ENCODE results near the gene FXYD7. TPM values are rescaled to one million over a fixed set of nuclear protein-coding genes. Genes with fewer than 3 reads are reported as not detected.
"Not testable (repeated sequence)": the region's sequence is repeated elsewhere in the genome, so short reads cannot be mapped to it uniquely, and the experiment has no call there.

FXYD7 gene
- total RNA-seq, 2 donors from 2014 or later: not detected

DNA sequence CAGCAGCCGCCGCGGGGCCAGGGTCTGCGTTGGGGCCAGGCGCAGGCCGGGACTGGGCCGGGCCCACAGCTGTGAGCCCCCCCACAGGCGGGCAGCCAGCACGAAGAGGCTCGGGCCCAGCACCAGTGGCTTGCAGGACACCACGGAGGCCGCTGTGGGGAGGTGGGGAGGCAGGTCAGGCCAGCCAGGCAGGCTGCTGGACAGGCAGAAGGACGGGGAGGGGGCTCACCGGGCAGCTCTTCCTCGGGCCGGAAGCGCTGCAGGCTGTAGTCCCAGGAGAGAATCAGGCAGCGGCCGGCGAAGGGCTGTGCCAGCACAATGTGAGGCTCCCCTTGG, 16.5 kb upstream of the FXYD7 start:
- DNase-seq (ENCODE audit: low spot score) (no peak), ATAC-seq (no peak)
- no peaks in the 10 kb centered on the region for H3K36me3 Mint-ChIP-seq
- no peaks in the 10 kb centered on the region for H3K9me3 Mint-ChIP-seq
- H3K27ac Mint-ChIP-seq: no peak overlapping the region
- H3K4me3 Mint-ChIP-seq: no peak overlapping the region
- H3K4me1 Mint-ChIP-seq (ENCODE audit: low read depth in 2 of 2): peaks cover 10 to 15% of the 10 kb centered on the region in 2 donors
- H3K27me3 Mint-ChIP-seq: no peaks in the 10 kb centered on the region

DNA sequence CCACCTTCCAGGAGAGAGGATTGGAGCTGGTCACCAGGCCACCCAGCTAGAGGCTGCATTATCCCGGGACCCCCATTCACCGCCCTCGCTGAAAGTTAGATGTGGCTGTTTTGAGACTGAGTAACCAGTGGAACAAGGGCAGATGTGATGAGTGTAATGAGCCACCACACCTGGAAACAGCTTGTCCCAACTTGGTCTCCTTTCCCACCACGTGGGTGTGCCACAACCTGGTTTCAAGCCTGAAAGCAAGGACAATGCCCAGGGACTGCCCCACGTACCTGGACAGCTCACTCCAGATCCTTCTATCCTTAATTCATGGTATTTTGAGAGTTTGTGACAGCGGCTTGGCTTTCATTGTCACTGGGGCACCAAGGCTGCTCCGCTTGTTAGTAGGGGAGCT, 15.2 kb upstream of the FXYD7 start:
- Mint-ChIP-seq H3K9me3 (peaks cover 6% of the 10 kb centered on the region), H3K4me1 (ENCODE audit: low read depth in 2 of 2) (peaks cover 10 to 20% of the 10 kb centered on the region in 2 donors), H3K27me3 (no peaks in the 10 kb centered on the region), H3K4me3 (no peak overlapping the region), H3K27ac (no peak overlapping the region), H3K36me3 (no peaks in the 10 kb centered on the region)
- DNase-seq (ENCODE audit: low spot score) (no peak), ATAC-seq (no peak)

DNA sequence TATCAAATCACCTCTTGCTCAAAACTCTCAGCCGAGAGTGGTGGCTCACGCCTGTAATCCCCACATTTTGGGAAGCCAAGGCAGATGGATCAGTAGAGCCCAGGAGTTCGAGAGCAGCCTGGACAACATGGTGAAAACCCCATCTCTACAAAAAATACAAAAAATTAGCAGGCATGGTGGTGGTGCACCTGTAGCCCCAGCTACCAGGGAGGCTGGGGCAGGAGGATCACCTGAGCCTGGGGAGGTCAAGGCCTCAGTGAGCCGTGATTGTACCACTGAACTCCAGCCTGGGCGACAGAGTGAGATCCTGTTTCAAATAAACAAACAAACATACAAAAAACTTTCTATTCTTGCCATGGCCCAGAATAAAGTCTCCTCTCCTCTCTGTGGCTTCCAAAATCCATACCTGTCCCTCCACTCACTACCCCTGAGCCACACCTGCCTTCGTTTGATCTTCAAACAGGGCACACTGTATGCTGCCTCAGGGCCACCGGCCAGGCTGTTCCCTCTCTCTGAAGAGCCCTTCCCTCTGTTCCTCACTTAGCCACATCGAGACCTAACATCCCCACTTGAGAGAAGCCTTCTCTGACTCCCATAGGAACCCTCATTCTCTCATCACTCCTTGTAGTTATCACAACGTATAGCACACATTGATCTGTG, 14.5 kb upstream of the FXYD7 start:
- H3K4me1 Mint-ChIP-seq (ENCODE audit: low read depth in 2 of 2): peaks cover 10 to 21% of the 10 kb centered on the region in 2 donors
- H3K9me3 Mint-ChIP-seq: peaks cover 6% of the 10 kb centered on the region
- no peaks in the 10 kb centered on the region for H3K36me3 Mint-ChIP-seq
- DNase-seq (ENCODE audit: low spot score): no peak
- no peak overlapping the region for H3K4me3 Mint-ChIP-seq
- ATAC-seq: no peak
- H3K27me3 Mint-ChIP-seq: no peaks in the 10 kb centered on the region
- no peak overlapping the region for H3K27ac Mint-ChIP-seq

DNA sequence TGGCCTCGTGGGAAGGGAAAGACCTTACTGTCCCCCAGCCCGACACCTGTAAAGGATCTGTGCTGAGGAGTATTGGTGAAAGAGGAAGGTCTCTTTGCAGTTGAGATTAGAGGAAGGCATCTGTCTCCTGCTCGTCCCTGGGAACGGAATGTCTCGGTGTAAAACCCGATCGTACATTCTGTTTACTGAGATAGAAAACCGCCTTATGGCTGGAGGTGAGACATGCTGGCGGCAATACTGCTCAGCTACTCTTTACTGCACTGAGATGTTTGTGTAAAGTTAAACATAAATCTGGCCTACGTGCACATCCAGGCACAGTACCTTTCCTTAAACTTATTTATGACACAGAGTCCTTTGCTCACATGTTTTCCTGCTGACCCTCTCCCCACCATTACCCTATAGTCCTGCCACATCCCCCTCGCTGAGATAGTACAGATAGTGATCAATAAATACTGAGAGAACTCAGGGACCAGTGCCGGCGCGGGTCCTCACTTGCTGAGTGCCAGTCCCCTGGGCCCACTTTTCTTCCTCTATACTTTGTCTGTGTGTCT, 13.3 kb upstream of the FXYD7 start:
- DNase-seq (ENCODE audit: low spot score); H3K27ac Mint-ChIP-seq; ATAC-seq; H3K9me3 Mint-ChIP-seq; H3K27me3 Mint-ChIP-seq; H3K36me3 Mint-ChIP-seq; H3K4me3 Mint-ChIP-seq: not testable (repeated sequence)
- peaks cover 0 to 11% of the 10 kb centered on the region in 2 donors for H3K4me1 Mint-ChIP-seq (ENCODE audit: low read depth in 2 of 2)

DNA sequence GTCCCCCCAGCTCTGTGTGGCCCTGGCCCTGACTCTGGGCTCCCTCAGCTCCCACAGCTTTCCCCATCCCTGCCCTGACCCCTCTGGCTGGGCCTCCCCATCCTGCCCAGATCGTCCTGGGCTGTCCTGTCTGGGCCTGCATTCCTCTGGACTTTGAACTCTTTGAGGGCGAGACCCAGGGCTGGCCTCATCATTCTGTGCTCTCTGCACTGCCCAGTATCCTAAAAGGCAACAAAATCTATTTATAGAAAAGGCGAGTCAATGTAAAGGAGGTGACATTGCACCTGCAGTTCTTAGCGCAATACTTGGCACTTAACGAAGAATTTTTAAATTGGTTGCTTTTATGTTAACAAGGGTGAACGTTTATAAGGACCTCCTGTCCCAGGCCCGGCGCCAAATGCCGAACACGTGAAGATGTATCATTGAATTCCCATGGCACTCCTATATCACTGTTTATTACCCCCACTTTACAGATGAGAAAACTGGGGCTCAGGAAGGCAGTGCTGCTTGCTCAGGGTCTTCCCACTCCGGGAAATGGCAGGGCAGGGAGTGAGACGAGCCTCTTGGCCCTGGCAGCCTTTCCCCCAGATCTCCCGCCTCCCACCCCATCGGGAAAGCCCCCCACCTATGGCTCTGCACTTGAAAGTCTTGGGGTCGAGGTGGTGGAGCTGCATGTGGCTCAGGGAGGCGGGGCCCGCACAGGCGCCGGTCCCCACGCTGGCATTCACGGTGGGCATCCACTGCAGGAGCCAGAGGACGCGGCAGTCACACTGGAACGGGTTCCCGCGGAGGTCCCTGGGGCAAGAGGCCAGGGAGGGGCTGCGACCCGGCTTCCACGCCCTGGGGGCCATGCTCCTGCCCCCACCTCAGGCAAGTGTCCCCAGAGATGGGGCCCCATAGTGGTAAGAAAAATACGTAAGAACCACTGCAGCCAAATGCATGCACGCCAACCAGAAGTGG, 12.0 kb upstream of the FXYD7 start:
- H3K4me1 Mint-ChIP-seq (ENCODE audit: low read depth in 2 of 2): peaks cover 0 to 6% of the 10 kb centered on the region in 2 donors
- no peak for DNase-seq (ENCODE audit: low spot score)
- H3K27me3 Mint-ChIP-seq: no peaks in the 10 kb centered on the region
- no peaks in the 10 kb centered on the region for H3K36me3 Mint-ChIP-seq
- no peak overlapping the region for H3K4me3 Mint-ChIP-seq
- peaks cover 6% of the 10 kb centered on the region for H3K9me3 Mint-ChIP-seq
- H3K27ac Mint-ChIP-seq: no peak overlapping the region
- no peak for ATAC-seq

DNA sequence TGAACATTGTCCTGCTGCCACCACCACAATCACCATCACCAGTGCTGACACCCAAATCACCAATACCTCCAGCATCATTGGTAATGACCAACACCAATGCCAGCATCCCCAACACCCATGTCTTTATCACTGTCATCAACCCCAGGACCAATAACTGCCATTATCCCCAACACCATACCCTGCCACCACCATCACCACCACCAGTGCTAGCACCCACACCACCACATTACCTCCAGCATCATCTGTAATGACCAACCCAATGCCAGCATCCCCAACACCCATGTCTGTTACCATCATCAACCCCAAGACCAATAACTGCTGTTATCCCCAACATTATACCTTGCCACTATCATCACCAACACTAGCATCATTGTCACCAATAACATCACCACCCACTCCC, 10.8 kb upstream of the FXYD7 start:
- Mint-ChIP-seq H3K27ac (no peak overlapping the region), H3K4me3 (no peak overlapping the region), H3K27me3 (no peaks in the 10 kb centered on the region), H3K36me3 (no peaks in the 10 kb centered on the region), H3K4me1 (ENCODE audit: low read depth in 2 of 2) (peaks cover 0 to 9% of the 10 kb centered on the region in 2 donors), H3K9me3 (peaks cover 6% of the 10 kb centered on the region)
- DNase-seq (ENCODE audit: low spot score): no peak
- no peak for ATAC-seq

DNA sequence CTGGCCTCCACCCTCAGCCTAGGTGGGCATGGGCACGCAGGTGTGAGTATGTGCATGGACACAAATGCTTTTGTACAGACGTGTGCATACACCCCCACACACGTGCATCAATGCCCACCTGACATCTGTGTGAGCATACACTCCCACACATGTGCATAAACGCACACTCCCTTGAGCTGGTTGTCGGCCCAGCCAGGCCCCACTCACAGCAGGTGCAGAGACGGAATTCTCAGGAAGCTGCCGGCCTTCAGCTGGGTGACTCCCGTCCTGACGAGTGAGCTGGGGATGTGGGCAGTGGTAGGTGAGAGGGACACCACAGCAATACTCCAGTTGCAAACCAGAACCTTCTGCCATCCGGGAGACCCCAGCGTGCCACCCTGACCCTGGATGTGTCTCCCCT, 9.2 kb upstream of the FXYD7 start:
- DNase-seq (ENCODE audit: low spot score): no peak
- Mint-ChIP-seq H3K9me3 (peaks cover 6% of the 10 kb centered on the region), H3K27me3 (no peaks in the 10 kb centered on the region), H3K4me3 (no peak overlapping the region), H3K4me1 (ENCODE audit: low read depth in 2 of 2) (peaks cover 0 to 11% of the 10 kb centered on the region in 2 donors), H3K36me3 (no peaks in the 10 kb centered on the region), H3K27ac (no peak overlapping the region)
- no peak for ATAC-seq

DNA sequence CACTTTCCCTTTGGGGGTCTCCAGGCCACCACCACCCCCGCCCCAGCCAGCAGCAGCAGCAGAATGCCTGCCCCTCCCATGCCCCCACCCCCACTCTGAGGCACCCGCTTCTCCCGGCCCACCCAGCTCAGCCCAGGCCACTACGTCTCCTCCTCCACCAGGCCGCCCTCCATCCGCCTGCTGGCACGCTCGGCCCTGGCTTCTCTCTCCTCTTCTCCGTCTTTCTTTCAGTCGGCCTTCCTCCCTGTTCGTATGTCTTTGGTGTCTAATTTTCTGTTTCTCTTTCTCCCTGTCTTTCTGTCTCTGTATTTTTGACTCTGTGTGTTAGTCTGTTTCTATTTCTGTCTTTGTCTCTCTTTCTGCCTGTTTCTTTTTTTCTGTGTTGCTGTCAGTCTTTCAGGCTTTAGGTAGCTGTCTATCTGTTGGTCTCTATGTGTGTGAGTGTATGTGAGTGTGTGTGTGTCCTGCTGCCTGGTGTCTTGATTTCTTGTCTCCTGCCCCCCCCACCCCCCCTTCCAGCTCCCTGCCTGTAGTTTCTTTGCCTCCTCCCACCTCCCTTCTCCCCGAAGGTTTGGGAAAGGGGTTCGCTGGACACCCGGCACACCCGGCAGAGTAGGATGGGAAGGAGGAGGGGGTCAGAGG, 8.3 kb upstream of the FXYD7 start, which contains the start of gene LGI4:
TSS of gene LGI4 (minus strand) at position 459 of the 642 bp plus-strand sequence. CDS start at position 80, 379 bp downstream.
- no peaks in the 10 kb centered on the region for H3K36me3 Mint-ChIP-seq
- no peak within 1 kb of the TSS for H3K27ac Mint-ChIP-seq

DNA sequence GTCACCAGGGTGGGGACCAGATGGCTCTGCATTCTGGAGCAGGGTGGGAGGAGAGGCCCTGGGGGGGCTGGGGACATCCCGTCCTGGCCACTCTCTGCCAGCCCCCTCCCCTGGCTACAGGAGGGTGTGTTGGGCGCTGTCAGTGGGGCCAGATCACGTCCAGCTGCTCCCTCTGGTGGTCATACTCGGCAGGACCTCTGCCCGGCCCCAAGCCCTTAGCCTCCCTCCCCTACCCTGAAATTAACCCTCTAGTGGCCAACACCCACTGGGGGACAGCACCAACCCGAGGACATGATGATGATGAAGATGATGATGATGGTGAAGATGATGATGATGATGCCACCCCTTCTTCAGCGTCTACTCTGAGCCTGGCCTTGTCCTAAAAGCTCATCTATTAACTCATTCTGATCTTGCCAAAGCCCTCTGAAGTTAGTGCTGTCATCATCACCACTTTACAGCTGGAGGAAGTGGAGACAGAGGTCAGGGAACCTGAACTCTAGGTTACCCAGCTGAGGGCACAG, 7.6 kb upstream of the FXYD7 start:
- DNase-seq (ENCODE audit: low spot score) (no peak), ATAC-seq (peak; percentile 74 to 76)
- H3K9me3 Mint-ChIP-seq: peaks cover 6% of the 10 kb centered on the region
- no peak overlapping the region for H3K4me3 Mint-ChIP-seq
- peaks cover under 1 to 1% of the 10 kb centered on the region in 2 donors for H3K27me3 Mint-ChIP-seq
- H3K27ac Mint-ChIP-seq: no peak overlapping the region
- no peaks in the 10 kb centered on the region for H3K36me3 Mint-ChIP-seq
- peaks cover 1 to 12% of the 10 kb centered on the region in 2 donors for H3K4me1 Mint-ChIP-seq (ENCODE audit: low read depth in 2 of 2)

More for the DNA sequence above, 8.3 kb upstream of the FXYD7 start, which contains the start of gene LGI4:
- H3K4me1 Mint-ChIP-seq (ENCODE audit: low read depth in 2 of 2): peaks cover 0 to 11% of the 10 kb centered on the region in 2 donors
- no peaks in the 10 kb centered on the region for H3K27me3 Mint-ChIP-seq
- ATAC-seq (no peak), DNase-seq (ENCODE audit: low spot score) (no peak)
- H3K4me3 Mint-ChIP-seq: no peak within 1 kb of the TSS
- H3K9me3 Mint-ChIP-seq: peaks cover 6% of the 10 kb centered on the region

DNA sequence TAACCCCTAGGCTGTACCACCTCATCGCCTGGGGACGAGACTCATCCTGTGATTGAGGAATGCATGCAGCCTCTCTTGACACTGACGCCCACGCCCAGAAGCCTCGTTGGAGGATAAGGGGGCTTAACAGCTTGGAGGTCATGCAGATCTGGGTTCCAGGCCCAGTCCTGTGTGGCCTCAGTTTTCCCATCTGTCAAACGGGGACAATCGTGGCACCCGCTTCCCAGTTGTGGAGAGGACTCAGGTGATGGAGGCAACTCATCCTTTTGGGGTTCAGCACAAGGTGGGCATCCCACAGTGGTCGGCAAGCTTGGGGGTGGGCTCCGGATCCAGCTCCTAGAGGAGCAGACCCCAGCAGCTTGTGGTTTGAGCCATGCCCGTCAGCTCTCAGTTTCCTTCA, 6.8 kb upstream of the FXYD7 start:
- DNase-seq (ENCODE audit: low spot score) (no peak), ATAC-seq (no peak)
- Mint-ChIP-seq H3K4me3 (no peak overlapping the region), H3K4me1 (ENCODE audit: low read depth in 2 of 2) (peaks cover 9 to 18% of the 10 kb centered on the region in 2 donors), H3K27ac (no peak overlapping the region), H3K27me3 (peaks cover 6 to 9% of the 10 kb centered on the region in 2 donors), H3K36me3 (no peaks in the 10 kb centered on the region), H3K9me3 (peaks cover 6% of the 10 kb centered on the region)

DNA sequence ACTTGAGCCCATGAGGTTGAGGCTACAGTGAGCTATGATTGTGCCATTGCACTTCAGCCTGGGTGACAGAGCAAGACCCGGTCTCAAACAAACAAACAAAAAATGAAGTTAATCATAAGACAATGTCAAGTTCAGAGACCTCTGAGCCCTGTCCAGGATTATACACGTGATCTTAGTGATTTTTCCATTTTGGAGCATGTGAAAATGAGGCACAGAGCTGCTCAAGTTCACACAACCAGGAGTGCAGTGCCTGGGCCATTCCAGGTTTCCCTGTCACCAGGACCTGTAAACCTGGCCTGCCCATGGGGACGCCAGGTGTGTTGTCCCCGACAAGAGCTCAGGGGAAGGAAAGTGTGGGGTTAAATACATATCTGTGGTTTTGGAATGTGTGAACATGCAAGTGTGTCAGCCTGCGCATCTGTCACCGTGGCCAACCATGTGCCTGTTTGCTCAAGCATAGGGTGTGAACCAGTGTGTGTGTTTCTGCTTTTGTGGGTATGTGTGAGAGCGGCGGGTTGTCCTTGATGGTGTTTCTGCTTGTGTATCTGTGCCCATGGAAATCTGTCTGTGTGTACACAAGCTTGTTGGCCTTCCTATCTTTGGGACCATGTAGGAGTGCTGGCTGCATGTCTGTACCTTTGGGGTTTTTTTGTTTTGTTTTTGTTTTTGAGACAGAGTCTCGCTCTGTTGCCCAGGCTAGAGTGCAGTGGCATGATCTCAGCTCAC, 5.9 kb upstream of the FXYD7 start:
- ATAC-seq: no peak
- H3K4me1 Mint-ChIP-seq (ENCODE audit: low read depth in 2 of 2): peaks cover 14 to 26% of the 10 kb centered on the region in 2 donors

DNA sequence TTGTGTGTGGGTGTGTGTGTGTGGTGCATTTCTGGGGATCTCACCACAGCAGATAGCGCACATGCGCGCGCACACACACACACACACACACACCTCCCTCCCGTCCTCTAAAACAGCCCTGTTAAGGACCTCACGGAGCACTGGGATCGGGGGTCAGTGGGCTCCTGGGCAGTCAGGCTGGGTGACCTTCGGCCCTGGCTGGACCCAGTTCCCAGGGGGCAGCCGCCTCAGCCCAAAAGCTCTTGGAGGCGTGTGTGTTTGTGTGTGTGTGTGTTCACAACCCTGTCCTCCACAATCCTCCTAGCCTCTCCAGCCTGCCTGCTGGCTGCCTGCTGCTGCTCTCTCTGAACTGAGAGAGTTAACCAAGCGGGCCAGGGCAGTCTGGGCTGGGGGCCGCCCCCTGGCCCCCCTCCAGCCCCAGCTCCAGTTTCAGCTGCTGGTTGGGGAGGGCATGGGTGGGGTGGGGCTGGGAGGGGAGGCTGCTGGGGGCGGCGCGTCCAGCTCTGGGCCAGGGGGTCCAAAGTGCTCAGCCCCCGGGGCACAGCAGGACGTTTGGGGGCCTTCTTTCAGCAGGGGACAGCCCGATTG, 4.7 kb upstream of the FXYD7 start, which contains the start of gene FXYD1:
TSS of gene FXYD1 (plus strand) at position 520 of the 588 bp plus-strand sequence. CDS start 1,256 bp downstream, outside the sequence.
- ATAC-seq: no peak
- H3K4me1 Mint-ChIP-seq (ENCODE audit: low read depth in 2 of 2): peaks cover 14 to 22% of the 10 kb centered on the region in 2 donors
- H3K4me3 Mint-ChIP-seq: no peak within 1 kb of the TSS

More for the DNA sequence above, 5.9 kb upstream of the FXYD7 start:
- H3K4me3 Mint-ChIP-seq: no peak overlapping the region
- H3K27ac Mint-ChIP-seq: no peak overlapping the region
- peaks cover 6 to 10% of the 10 kb centered on the region in 2 donors for H3K27me3 Mint-ChIP-seq
- DNase-seq (ENCODE audit: low spot score): no peak
- no peaks in the 10 kb centered on the region for H3K36me3 Mint-ChIP-seq
- peaks cover 6% of the 10 kb centered on the region for H3K9me3 Mint-ChIP-seq

More for the DNA sequence above, 4.7 kb upstream of the FXYD7 start, which contains the start of gene FXYD1:
- Mint-ChIP-seq H3K27me3 (peaks cover 6 to 10% of the 10 kb centered on the region in 2 donors), H3K27ac (no peak within 1 kb of the TSS), H3K9me3 (no peaks in the 10 kb centered on the region), H3K36me3 (no peaks in the 10 kb centered on the region)
- DNase-seq (ENCODE audit: low spot score): no peak
